Stimulated activated CD8-positive, alpha-beta memory T cell treated with anti-CD3 and anti-CD28 coated beads, Interleukin-2, amount 100 ng/mL, for 48 hours (primary cell): ENCODE data around the gene FHIT.
"Not testable (repeated sequence)": the region's sequence is repeated elsewhere in the genome, so short reads cannot be mapped to it uniquely, and the experiment has no call there.

Experiments
- DNase-seq, 2 donors: peaks; one replicate each; pipeline ENCODE4 v3.0.0-alpha.2; 2020; ENCODE audit warnings: low read depth in 2 of 2

The FHIT gene

DNA sequence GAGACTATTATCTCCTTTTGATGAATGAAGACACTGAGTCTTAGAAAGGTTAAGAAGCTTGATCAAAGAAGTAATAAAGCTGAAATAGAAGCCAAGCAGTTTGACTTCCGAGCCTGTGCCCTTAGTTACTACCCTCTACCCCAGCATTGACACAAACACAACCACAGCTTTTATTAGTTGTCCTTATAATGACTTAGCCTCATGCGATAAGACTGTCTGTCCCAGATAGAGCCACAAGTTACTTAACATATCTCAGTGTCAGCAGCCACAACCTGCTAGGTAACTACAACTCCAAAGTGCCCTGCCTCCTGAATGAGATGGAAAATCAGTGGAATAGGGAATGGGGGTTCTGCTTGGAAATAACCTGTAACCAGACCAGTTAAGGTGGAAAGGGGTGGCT lies 1419.9 kb downstream of the FHIT start:
- DNase-seq = no peak

DNA sequence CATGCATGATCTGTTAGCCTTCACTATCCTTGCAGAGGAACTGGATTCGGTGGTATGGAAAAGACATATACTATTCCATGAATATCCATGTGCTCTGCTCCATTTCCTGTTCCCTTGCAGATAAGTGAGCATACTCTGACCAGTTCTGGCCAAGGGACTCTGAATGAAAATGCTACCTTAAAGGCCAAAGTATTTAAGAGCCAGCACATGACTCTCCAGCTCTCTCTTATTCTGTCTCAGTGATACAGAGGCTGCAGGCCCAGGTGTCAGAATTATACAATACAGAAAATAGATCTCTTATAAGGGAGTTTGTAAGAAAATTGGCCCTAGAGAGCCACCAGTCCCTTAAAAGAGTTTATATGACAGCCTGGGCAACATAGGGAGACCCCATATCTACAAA lies 1421.7 kb downstream of the FHIT start:
- no peak for DNase-seq

DNA sequence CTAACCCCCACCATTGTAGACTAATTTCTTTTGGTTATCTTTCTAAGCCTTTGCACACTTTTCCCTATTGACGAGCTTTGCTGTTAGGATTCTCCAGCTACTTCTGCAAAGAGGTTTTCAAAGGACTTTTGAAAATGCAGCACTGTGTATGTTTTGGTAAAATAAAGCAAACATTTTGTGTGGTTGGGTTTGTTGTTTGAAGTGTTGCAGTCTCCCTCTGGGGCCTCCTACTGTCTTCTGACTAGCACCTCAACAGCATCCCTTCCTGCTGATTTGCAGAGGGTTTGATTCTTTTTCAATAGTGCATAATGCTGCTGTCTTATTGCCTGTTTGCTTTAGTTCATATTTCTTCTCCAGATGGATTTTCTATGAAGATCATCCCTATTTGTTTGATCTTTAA lies 1426.4 kb downstream of the FHIT start:
- DNase-seq = no peak

DNA sequence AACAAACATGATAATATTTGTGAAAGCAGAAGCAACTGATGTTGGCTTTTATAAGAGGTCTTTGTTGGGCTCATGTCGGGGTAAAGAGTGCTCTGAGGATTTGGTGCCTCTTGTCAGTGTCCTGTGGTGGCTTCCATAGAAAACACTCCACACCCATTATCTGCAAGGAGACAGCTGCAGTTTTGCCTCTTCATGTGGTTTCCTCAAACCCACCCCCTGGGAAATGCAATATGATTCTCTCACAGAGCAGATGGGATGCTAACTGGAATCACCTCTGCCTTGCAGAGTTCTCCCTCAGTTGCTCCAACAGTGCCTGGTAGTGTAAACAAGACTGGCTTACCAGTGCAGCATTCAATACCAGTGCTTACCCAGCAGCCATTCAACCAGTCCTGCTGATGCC lies 1430.0 kb downstream of the FHIT start:
- no peak for DNase-seq

DNA sequence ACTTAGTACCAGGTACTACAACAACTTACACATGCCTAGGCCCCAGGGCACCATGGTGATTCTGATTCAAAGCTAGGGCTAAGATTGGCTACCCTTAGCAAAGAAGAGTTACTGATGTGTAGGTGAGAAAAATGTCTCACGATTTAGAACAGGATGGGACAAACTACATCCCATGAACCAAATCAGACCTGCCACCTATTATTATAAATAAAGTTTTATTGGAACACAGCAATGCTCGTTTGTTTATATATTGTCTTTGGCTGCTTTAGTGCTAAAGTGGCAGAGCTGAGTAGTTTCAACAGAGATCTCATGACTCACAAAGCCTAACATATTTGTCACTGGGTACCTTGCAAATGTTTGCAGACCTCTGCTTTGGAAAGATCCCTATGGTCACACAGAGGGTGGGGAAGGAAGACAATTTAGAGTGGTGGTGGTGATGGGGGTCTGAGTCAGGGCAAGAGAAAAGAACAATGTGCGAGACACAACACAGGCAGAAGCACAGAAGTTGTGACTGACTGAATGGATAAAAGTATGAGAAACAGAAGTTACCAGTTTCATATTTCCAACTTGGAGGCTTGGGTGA lies 1430.8 kb downstream of the FHIT start:
- DNase-seq = no peak

DNA sequence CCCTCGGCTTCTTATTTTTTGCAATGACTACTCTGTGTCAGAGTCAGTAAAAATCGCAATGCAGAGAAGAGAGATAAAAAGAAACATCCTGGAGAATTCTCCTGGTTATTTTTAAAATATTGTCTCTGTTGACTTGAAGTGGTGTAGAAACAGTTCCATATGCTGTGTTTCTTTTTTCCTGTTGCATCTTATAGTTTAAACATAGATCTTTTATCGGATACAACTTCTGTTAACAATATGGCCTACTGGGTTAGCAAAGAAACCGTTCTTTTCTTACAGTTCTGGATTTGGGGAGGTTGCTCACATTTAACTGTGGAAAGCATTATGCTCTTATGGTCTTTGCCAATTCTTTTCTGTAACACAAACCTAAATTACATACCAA lies 1432.3 kb downstream of the FHIT start:
- no peak for DNase-seq

DNA sequence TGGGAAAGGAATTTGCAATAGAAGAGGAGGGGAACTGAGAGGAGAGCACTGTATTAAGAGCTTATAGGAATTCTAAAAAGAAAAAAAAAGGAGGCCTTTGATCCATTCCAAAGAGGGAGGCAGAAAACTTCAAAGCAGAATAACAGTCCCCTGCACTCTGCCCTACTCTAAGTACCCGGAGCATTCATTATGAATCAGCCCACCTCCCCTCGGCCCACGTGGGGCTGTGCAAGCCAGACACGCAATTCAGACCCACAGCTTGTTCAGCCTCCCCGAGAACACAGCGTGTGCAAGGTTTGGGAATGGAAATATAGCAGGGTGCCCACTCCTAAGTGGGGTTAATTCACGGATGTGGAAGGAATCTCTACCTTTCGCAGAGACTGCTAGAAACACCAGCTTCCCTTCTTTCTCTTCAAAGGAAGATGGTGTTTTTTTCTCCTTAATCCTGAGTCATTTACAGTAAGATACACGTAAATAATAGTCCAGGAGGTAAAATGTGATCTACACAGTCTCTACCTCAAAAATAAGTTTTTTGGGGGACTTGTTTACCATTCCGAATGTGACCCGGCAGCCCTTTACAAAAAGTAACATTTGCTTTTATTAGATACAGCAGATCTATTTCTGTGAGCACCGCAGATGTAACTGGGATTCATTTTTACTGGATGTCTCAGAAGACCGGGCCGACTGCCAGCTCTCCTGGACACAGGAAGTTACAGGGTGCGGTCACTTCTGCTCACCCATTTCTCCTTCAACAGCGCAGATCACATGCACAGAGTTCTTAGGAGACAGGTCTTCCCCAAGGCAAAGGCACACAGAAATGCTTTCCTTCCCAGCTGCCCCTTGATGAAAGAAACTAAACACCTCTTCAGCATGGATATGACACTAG lies 1433.0 kb downstream of the FHIT start:
- DNase-seq = no peak

DNA sequence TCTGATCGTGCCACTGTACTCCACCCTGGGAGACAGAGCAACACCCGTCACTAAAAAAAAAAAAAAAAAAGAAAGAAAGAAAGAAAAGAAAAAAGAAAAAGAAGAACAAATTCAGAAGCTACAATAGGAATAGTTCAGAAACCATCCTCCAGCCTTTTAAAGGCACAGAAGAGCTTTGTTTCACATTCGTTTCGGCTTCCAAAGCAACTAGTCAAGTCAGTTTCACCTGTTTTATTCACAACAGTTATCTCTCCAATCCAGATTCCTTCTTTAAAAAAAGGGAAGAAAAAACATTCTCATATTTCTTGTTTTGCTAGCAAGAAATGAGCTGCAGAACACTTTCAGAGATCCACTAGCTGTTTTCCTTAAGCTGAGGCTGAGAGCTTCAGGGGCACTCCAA lies 1433.7 kb downstream of the FHIT start:
- DNase-seq = no peak

DNA sequence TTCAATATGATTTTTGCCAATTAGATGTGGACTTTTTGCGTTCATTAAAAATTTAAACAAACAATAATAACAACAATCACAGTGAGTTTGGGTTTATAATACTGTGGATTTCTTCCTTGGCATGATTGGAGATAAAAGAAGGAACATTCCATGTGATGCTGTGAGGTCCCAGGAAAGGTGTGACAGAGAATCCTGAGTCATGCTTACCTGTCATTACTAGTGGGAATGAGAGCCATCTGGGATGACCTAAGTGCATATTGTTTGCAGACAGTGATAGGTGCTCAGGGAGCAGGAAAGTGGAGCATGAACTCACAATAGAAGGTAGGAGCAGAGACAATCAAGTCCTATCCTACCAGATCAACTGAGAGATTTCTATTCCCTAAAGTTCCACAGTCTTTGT lies 1434.9 kb downstream of the FHIT start:
- DNase-seq = no peak

DNA sequence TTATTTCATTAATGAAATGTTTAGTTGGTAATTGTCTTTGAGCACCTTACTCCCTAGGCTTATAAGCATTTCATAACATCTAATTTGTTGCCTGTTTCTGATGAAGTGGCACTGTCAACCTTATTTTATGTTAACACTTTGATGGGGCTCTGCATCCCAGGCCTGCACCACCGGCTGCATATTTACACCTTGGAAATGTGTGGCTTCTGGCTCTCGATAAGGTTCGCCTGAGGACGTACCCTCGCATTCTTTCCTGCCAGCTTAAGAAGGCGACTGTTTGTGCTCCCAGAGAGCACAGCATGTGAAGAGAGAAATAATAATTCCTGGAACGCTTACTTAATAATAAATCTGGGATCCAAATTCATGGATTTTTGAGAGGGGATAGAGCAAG lies 1438.1 kb downstream of the FHIT start:
- no peak for DNase-seq

DNA sequence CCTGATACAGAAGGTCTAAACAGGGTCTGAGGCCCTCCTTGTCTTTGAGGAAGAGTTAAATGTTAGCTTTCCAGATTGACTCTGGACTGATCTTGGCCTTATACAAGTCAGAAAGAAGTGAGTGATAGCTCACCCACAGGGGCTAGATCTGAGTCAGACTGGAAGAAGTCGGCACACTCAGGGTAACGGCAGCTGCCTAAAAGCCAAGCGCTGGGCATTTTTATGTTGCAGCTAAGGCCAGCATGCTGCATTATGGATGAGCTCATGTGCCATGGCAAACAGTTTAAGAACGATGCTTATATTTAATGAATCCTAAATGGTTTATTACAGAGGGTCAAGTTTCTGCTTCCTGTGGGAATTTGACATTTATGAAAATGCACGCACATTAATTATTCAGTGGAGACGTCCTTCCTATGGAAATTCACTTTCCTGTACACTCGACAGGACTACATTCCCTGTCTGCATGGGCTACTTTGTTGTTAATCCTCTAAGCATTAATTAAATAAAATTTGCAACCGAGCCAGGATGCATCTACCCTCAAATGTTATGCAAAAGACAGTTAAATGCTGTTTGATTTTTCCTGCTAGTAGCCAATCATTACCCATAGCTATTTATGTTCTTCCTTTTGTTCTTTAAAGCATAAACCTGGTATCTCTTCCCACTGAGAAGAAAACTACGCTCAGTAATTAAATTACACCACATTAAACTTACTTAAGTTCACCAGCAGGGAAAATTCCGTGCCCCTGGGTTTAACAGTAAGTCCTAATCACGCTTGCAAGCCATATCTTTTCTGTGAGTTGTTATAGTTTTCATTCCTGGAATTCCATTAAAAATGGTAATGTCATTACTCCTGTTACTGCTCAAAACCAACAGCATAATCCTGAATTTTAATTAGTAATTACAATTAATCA lies 1438.8 kb downstream of the FHIT start:
- no peak for DNase-seq

DNA sequence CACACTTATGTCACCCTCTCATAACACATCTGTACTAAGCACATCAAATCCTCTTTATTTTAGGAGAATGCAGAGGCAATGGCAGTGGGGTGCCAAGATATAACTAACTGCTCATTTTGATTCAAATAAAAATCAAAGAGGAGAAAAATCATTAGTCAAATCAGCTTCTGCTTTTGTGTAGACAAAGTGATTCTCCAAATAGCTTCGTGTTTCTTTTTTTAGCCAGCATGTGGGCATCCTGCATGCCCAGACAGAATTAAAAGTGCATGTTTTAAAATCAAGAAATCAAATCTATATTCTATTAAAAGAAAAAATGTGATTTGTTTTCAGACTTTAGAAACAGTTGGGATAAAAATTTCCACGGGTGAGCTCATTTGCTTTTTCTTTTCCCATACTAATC lies 1440.1 kb downstream of the FHIT start:
- DNase-seq = no peak

DNA sequence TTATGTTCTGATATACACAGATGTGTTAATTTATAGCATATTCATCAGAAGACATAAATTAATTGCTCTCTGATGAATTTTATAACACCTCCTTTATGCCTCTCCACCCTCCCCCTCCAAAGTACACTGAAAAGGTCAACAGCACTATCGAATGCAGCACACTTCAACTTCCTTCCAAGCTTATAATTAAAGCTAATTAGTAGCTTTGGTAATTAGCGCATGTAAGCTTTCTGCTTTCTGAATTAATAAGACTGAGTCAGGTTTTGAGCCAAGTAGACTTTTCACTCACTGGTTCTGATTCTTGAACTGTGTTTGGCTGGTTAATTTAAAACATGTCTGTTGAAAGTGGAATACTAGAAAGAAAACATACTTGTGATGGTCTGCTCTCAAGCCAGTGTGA lies 1440.6 kb downstream of the FHIT start:
- DNase-seq = no peak

DNA sequence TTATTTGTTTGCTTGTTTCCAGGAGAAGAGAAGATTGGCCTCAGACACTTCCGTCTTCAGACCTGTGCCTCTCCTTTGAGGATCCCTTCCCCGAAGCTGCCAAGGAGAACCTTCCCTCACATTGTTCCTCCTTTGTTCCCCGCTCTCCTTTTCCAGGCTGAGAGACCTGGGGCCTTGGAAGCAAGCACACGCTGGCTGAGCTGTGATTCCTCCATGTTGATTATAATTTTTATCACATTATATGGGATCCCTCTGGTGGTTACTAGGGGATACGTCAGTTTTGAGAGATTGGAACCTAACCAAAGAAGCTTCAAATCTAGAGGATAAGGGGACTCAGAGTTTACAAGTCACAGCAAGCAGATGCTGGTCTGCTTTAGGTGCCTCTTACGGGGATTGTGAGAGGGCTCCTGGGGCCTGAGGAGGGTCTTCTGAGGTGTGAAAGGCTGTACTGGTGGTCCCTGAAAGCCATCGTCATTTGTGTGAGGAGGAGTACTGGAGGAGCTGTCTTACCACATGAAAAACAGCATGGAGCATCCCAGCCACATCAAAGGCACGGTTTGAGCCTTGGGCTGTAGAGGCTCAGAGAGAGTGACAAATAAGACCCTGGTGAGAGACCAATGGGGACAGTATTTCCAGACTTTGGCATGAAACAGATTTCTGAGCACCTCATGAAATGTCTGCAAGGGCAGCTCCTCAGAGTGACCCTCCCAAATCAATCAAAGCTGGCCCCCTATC lies 1441.4 kb downstream of the FHIT start:
- no peak for DNase-seq

DNA sequence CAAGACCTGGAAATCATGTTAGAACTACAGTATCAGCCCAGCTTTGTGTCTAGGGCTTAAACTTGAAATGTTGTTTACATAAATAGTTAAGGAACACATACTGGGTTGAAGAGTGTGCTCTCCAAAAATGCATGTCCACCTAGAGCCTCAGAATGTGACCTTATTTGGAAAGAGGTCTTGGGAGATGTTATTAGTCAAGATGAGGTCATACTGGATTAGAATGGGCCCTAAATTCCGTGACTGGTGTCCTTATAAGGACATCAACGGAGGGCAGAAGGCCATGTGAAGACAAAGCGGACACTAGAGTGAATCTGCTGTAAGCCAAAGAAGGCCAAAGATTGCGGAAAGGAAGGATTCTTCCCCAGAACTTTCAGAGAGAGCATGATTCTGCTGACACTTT lies 1442.2 kb downstream of the FHIT start:
- no peak for DNase-seq

DNA sequence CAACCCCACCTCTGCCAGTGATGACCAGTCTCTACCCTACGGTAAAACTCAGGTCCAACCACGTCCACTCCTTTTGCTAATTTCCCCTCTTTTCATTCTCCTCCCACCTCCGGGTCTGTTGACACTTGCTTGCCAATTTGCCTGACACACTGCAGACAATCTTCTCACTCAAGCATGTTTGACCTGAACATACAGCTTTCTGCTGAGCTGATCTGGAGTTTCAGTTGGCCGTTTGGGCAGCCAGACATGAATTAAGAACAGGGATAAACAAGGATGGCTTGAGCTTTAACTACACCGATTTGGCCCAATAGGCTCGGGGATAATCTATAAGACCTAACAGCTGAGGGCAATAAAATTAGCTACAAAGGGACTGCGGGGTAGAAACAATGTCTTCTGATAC lies 1442.8 kb downstream of the FHIT start:
- no peak for DNase-seq

DNA sequence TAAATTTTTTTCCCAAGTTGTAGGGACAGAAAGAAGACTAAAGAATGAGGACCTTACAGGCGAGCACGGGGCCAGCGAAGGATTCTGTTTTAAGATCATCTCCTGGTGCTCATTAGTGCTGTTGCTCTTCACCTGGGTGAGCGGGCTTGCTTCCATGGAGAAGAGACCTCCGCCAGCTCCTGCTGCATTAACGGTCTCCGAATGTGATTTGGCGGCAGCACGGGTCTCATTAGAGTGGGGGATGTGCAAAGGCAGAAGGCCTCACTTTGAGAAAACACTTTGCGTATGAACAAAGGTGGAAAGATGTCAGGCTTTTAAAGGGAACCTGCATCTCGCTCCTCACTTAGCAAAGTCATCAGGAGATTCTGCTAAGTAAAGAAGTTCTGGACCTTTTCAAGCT lies 1448.0 kb downstream of the FHIT start:
- DNase-seq = no peak

DNA sequence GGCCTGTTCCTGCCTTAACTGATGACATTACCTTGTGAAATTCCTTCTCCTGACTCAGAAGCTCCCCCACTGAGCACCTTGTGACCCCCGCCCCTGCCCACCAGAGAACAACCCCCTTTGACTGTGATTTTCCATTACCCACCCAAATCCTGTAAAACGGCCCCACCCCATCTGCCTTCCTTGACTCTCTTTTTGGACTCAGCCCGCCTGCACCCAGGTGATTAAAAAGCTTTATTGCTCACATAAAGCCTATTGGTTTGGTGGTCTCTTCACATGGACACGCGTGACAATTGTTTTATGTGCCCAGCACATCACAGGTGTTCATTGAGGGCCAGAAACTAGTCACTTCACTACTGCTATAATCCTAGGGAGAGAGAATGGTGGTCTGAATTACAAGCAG lies 1448.8 kb downstream of the FHIT start:
- not testable (repeated sequence) for DNase-seq

DNA sequence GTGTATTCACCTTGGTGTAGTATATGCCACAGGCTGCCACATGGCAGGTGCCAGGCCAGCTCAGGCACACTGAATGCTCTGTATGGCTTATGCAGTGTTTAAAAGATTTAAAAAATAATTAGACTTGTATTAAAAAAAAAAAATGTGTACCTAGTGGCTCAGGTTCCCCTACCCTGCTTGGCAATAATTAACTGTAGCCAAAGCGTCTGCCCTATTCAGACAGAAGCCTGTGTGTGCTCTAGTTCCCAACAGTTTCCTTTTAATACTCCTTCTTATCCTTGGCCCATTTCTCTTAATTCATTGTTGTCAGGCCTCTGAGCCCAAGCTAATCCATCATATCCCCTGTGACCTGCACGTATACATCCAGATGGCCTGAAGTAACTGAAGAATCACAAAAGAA lies 1449.2 kb downstream of the FHIT start:
- no peak for DNase-seq

DNA sequence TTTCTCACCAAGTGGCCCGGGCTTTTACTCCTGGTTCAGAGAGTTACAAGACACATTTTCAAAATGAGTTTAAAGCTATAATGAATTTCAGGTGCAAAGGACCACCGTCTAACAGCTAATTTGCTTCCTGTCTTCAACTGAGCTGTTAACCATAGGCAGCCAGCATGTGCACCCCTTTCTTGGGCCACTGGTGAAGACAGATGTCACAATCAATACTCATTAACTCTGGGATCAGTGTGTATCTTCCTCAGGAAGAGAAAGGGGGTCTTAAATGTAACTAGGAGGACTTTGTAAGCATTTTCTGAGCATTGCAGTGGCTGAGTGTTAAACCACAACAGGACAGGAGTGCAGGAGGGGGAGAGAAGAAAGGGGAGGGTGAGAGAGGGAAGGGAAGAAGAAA lies 1450.8 kb downstream of the FHIT start:
- DNase-seq = no peak

DNA sequence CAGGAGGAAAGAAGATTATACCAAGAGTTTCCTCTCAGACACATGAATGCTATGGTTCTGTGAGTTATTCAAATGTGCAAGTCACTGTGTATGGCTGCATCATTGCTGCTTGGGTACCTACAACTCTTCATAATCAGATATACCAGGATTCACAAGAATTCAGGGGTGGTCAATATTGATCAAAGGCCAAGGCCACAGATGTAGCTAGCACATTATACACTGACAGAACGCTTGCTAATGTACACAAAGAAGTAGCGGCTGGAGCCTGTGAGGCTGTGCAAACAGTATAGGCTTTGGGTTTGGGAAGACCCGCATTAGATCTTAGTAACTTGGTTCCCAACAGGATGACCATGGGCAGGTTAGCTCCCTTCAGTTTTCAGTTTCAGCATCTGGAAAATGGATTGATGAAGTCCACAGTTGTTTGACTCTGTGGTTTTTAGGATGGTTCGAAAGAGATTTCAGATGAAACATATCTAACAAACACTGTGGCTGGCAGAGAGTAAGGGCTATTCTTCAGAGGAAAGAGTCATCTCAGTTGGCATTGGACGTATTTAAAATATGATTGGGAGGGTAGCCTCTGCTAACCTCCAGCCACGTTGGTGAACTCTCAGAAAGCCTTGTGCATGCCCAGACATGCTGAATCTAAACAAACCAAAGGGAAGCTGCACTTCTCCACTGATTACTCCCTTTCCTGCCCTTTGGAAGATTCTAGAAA lies 1452.7 kb downstream of the FHIT start:
- DNase-seq = no peak
